WTC11 (cell line): ENCODE results near the gene RASGRF2. TPM values are rescaled to one million over a fixed set of nuclear protein-coding genes. Genes with fewer than 3 reads are reported as not detected.

Experiments
- ATAC-seq: fragments of 200-7000 bp; cut with Tn5 transposase; 2 replicates; pipeline ENCODE4 v1.10.0; 2021; ENCODE audit warnings: mild to moderate bottlenecking, moderate library complexity
- CTCF ChIA-PET: fragments of 300-600 bp; sonication (Branson Sonifier 250); formaldehyde crosslinking; loops from one replicate; lab custom pipeline; 2021; ENCODE audit warnings: antibody characterized with exemption; lab: Charles Lee
- POLR2A ChIA-PET: fragments of 350-600 bp; sonication (Branson Sonifier 250); formaldehyde crosslinking; loops from one replicate; lab custom pipeline; 2021; ENCODE audit warnings: antibody characterized with exemption; lab: Charles Lee
- DNase-seq: peaks from one replicate; pipeline ENCODE4 v3.0.0; 2021; ENCODE audit warnings: low spot score
- H3K27ac Mint-ChIP-seq: 2 replicates; pipeline ENCODE4 v1.8.0; 2021; ENCODE audit warnings: mixed read lengths
- H3K27me3 Mint-ChIP-seq: 2 replicates; pipeline ENCODE4 v1.8.0; 2021; ENCODE audit warnings: low read depth, mild to moderate bottlenecking, moderate library complexity, mixed read lengths
- H3K36me3 Mint-ChIP-seq: 2 replicates; pipeline ENCODE4 v1.8.0; 2021; ENCODE audit warnings: mixed read lengths
- H3K4me1 Mint-ChIP-seq: 2 replicates; pipeline ENCODE4 v1.8.0; 2022; ENCODE audit warnings: mixed read lengths
- H3K4me3 Mint-ChIP-seq: 2 replicates; pipeline ENCODE4 v1.8.0; 2021; ENCODE audit warnings: mild to moderate bottlenecking, moderate library complexity, mixed read lengths
- H3K9me3 Mint-ChIP-seq: 2 replicates; pipeline ENCODE4 v1.8.0; 2021; ENCODE audit warnings: mixed read lengths
- CREB1 ChIP-seq: sonication (generic); formaldehyde crosslinking; IDR thresholded peaks from 2 replicates; pipeline ENCODE4 v1.8.0; 2023; ENCODE audit warnings: mild to moderate bottlenecking, missing genetic modification reagents
- ELF4 ChIP-seq: sonication (generic); formaldehyde crosslinking; IDR thresholded peaks from 2 replicates; pipeline ENCODE4 v1.8.1; 2022; ENCODE audit warnings: low read depth, mild to moderate bottlenecking, moderate library complexity, missing genetic modification reagents
- ESRRA ChIP-seq: sonication (generic); formaldehyde crosslinking; IDR thresholded peaks from 2 replicates; pipeline ENCODE4 v1.8.1; 2022; ENCODE audit warnings: mild to moderate bottlenecking, missing genetic modification reagents, borderline replicate concordance
- FOXP4 ChIP-seq: sonication (generic); formaldehyde crosslinking; IDR thresholded peaks from 2 replicates; pipeline ENCODE4 v1.8.0; 2022; ENCODE audit warnings: mild to moderate bottlenecking, missing genetic modification reagents
- HMGXB4 ChIP-seq: sonication (generic); formaldehyde crosslinking; IDR thresholded peaks from 2 replicates; pipeline ENCODE4 v1.8.1; 2023; ENCODE audit warnings: mild to moderate bottlenecking, moderate library complexity, missing genetic modification reagents
- IRF2 ChIP-seq: sonication (generic); formaldehyde crosslinking; IDR thresholded peaks from 2 replicates; pipeline ENCODE4 v1.8.0; 2022; ENCODE audit warnings: low read depth, missing genetic modification reagents, borderline replicate concordance
- KAT7 ChIP-seq: sonication (generic); formaldehyde crosslinking; IDR thresholded peaks from 2 replicates; pipeline ENCODE4 v1.8.1; 2023; ENCODE audit warnings: missing genetic modification reagents, mild to moderate bottlenecking, borderline replicate concordance
- NR2C2 ChIP-seq: sonication (generic); formaldehyde crosslinking; IDR thresholded peaks from 2 replicates; pipeline ENCODE4 v1.8.0; 2022; ENCODE audit warnings: mild to moderate bottlenecking, missing genetic modification reagents
- OVOL2 ChIP-seq: fragments of 250-450 bp; sonication (Bioruptor Pico); IDR thresholded peaks from 2 replicates; pipeline ENCODE4 v1.9.0; 2021; ENCODE audit warnings: mild to moderate bottlenecking, borderline replicate concordance
- PRDM15 ChIP-seq: sonication (generic); formaldehyde crosslinking; IDR thresholded peaks from 2 replicates; pipeline ENCODE4 v1.8.0; 2022; ENCODE audit warnings: missing genetic modification reagents
- PRRX2 ChIP-seq: fragments of 250-450 bp; sonication (Bioruptor Pico); IDR thresholded peaks from 2 replicates; pipeline ENCODE4 v1.8.0; 2021; ENCODE audit warnings: mild to moderate bottlenecking
- RORB ChIP-seq: fragments of 250-450 bp; sonication (Bioruptor Pico); IDR thresholded peaks from 2 replicates; pipeline ENCODE4 v1.9.0; 2021; ENCODE audit warnings: mild to moderate bottlenecking
- ZNF219 ChIP-seq: sonication (generic); formaldehyde crosslinking; IDR thresholded peaks from 2 replicates; pipeline ENCODE4 v1.8.0; 2023; ENCODE audit warnings: missing genetic modification reagents, mild to moderate bottlenecking, borderline replicate concordance
- ZNF232 ChIP-seq: sonication (generic); formaldehyde crosslinking; IDR thresholded peaks from 2 replicates; pipeline ENCODE4 v1.8.0; 2022; ENCODE audit warnings: mild to moderate bottlenecking, missing genetic modification reagents
- ZNF317 ChIP-seq: sonication (generic); formaldehyde crosslinking; IDR thresholded peaks from 2 replicates; pipeline ENCODE4 v1.8.1; 2023; ENCODE audit warnings: low read depth, mild to moderate bottlenecking, moderate library complexity, missing genetic modification reagents, borderline replicate concordance
- total RNA-seq: library from RNA; stranded (reverse); gene quantifications from 3 replicates; pipeline ENCODE4 v1.2.3, GENCODE V29; 2021
- TF ChIP-seq, protein P1 (sequence below): sonication (generic); formaldehyde crosslinking; conservative IDR thresholded peaks from 2 replicates; pipeline ENCODE4 v1.8.1; 2022; ENCODE audit warnings: mild to moderate bottlenecking, missing genetic modification reagents
- TF ChIP-seq, protein P2 (sequence below): fragments of 250-450 bp; sonication (Bioruptor Pico); IDR thresholded peaks from 2 replicates; pipeline ENCODE4 v1.9.0; 2021; ENCODE audit warnings: mild to moderate bottlenecking, borderline replicate concordance
- TF ChIP-seq, protein P3 (sequence below): sonication (generic); formaldehyde crosslinking; IDR thresholded peaks from 2 replicates; pipeline ENCODE4 v1.8.1; 2023; ENCODE audit warnings: mild to moderate bottlenecking, missing genetic modification reagents, moderate library complexity
- TF ChIP-seq, protein P4 (sequence below): sonication (generic); formaldehyde crosslinking; IDR thresholded peaks from 2 replicates; pipeline ENCODE4 v1.8.1; 2022; ENCODE audit warnings: missing genetic modification reagents, borderline replicate concordance

The RASGRF2 gene
- total RNA-seq, 1 experiment from 2014 or later: 17.6 TPM

- H3K9me3 Mint-ChIP-seq: no peaks in the 10 kb centered on the region
These were observed 207.4 kb downstream of the RASGRF2 start for GRCh38 chr5:81167544-81167943.

More at GRCh38 chr5:81167544-81167943, 207.4 kb downstream of the RASGRF2 start:
- POLR2A ChIA-PET: no interaction called here
- Mint-ChIP-seq H3K27me3 (no peaks in the 10 kb centered on the region), H3K4me3 (no peak overlapping the region), H3K27ac (no peak overlapping the region), H3K4me1 (peaks cover 5% of the 10 kb centered on the region), H3K36me3 (no peaks in the 10 kb centered on the region)
- ATAC-seq (no peak), DNase-seq (no peak)
- TF ChIP-seq, protein P1, sequence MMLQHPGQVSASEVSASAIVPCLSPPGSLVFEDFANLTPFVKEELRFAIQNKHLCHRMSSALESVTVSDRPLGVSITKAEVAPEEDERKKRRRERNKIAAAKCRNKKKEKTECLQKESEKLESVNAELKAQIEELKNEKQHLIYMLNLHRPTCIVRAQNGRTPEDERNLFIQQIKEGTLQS: no peak
- TF ChIP-seq FOXP4 (CRISPR knock-in tag) (no peak), PRRX2 (no peak), ZNF232 (CRISPR knock-in tag) (no peak), ESRRA (no peak), OVOL2 (no peak), IRF2 (CRISPR knock-in tag) (no peak), ELF4 (CRISPR knock-in tag) (no peak), ZNF317 (CRISPR knock-in tag) (no peak), ZNF219 (no peak), KAT7 (CRISPR knock-in tag) (no peak), PRDM15 (CRISPR knock-in tag) (no peak), RORB (CRISPR knock-in tag) (no peak), CREB1 (CRISPR knock-in tag) (no peak), NR2C2 (CRISPR knock-in tag) (no peak), HMGXB4 (CRISPR knock-in tag) (no peak)
- TF ChIP-seq, protein P2, sequence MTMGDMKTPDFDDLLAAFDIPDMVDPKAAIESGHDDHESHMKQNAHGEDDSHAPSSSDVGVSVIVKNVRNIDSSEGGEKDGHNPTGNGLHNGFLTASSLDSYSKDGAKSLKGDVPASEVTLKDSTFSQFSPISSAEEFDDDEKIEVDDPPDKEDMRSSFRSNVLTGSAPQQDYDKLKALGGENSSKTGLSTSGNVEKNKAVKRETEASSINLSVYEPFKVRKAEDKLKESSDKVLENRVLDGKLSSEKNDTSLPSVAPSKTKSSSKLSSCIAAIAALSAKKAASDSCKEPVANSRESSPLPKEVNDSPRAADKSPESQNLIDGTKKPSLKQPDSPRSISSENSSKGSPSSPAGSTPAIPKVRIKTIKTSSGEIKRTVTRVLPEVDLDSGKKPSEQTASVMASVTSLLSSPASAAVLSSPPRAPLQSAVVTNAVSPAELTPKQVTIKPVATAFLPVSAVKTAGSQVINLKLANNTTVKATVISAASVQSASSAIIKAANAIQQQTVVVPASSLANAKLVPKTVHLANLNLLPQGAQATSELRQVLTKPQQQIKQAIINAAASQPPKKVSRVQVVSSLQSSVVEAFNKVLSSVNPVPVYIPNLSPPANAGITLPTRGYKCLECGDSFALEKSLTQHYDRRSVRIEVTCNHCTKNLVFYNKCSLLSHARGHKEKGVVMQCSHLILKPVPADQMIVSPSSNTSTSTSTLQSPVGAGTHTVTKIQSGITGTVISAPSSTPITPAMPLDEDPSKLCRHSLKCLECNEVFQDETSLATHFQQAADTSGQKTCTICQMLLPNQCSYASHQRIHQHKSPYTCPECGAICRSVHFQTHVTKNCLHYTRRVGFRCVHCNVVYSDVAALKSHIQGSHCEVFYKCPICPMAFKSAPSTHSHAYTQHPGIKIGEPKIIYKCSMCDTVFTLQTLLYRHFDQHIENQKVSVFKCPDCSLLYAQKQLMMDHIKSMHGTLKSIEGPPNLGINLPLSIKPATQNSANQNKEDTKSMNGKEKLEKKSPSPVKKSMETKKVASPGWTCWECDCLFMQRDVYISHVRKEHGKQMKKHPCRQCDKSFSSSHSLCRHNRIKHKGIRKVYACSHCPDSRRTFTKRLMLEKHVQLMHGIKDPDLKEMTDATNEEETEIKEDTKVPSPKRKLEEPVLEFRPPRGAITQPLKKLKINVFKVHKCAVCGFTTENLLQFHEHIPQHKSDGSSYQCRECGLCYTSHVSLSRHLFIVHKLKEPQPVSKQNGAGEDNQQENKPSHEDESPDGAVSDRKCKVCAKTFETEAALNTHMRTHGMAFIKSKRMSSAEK (CRISPR knock-in tag): no peak
- TF ChIP-seq, protein P3, sequence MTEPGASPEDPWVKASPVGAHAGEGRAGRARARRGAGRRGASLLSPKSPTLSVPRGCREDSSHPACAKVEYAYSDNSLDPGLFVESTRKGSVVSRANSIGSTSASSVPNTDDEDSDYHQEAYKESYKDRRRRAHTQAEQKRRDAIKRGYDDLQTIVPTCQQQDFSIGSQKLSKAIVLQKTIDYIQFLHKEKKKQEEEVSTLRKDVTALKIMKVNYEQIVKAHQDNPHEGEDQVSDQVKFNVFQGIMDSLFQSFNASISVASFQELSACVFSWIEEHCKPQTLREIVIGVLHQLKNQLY: no peak
- TF ChIP-seq, protein P4, sequence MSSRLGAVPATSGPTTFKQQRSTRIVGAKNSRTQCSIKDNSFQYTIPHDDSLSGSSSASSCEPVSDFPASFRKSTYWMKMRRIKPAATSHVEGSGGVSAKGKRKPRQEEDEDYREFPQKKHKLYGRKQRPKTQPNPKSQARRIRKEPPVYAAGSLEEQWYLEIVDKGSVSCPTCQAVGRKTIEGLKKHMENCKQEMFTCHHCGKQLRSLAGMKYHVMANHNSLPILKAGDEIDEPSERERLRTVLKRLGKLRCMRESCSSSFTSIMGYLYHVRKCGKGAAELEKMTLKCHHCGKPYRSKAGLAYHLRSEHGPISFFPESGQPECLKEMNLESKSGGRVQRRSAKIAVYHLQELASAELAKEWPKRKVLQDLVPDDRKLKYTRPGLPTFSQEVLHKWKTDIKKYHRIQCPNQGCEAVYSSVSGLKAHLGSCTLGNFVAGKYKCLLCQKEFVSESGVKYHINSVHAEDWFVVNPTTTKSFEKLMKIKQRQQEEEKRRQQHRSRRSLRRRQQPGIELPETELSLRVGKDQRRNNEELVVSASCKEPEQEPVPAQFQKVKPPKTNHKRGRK (CRISPR knock-in tag): no peak
- CTCF ChIA-PET: interaction anchor here (1.1 to 1.5 kb wide), 2 partner anchors 59 to 456 kb away, joined by 3 to 4 read pairs; no protein-coding TSS in a partner anchor
